Stomach smooth muscle (tissue), 2 donors: ENCODE measurements around the gene CHRNA1.

Experiments
- H3K27ac ChIP-seq: one replicate; pipeline ENCODE4 v1.7.0; 2013; ENCODE audit warnings: mild to moderate bottlenecking, low read length, inconsistent platforms
- H3K27me3 ChIP-seq, 2 donors: one replicate each; pipeline ENCODE4 v1.7.0; 2013; ENCODE audit warnings: low read length in 2 of 2; ENCODE audit not compliant: insufficient read depth in 2 of 2, control insufficient read depth in 1 of 2
- H3K36me3 ChIP-seq, 2 donors: one replicate each; pipeline ENCODE4 v1.7.0; 2013; ENCODE audit warnings: low read length in 2 of 2; ENCODE audit not compliant: control insufficient read depth in 2 of 2, insufficient read depth in 2 of 2
- H3K4me1 ChIP-seq: one replicate; pipeline ENCODE4 v1.7.0; 2013; ENCODE audit warnings: low read length; ENCODE audit not compliant: control insufficient read depth, insufficient read depth
- H3K4me3 ChIP-seq, 2 donors: one replicate each; pipeline ENCODE4 v1.7.0; 2013; ENCODE audit warnings: low read length in 2 of 2
- H3K9ac ChIP-seq, 2 donors: one replicate each; pipeline ENCODE4 v1.7.0; 2013; ENCODE audit warnings: low read length in 2 of 2, mild to moderate bottlenecking in 1 of 2
- H3K9me3 ChIP-seq, 2 donors: one replicate each; pipeline ENCODE4 v1.7.0; 2013; ENCODE audit warnings: low read length in 2 of 2; ENCODE audit not compliant: control insufficient read depth in 2 of 2
- donor health status: healthy.
- donor health status: Pancreatic carcinoma.

CHRNA1 gene

GRCh38 chr2:174792309-174793025 is 28.2 kb upstream of the CHRNA1 start:
- Histone ChIP-seq H3K27ac (no peak overlapping the region), H3K4me3 (no peak overlapping the region), H3K27me3 (no peaks in the 10 kb centered on the region), H3K4me1 (peaks cover 6% of the 10 kb centered on the region), H3K36me3 (no peaks in the 10 kb centered on the region), H3K9me3 (no peaks in the 10 kb centered on the region), H3K9ac (no peak overlapping the region)

- Histone ChIP-seq H3K27ac (no peak overlapping the region), H3K4me3 (no peak overlapping the region), H3K4me1 (peaks cover 7% of the 10 kb centered on the region), H3K9ac (no peak overlapping the region), H3K27me3 (no peaks in the 10 kb centered on the region), H3K36me3 (no peaks in the 10 kb centered on the region), H3K9me3 (no peaks in the 10 kb centered on the region)
Measured at GRCh38 chr2:174791746-174792280, 27.5 kb upstream of the CHRNA1 start.

- Histone ChIP-seq H3K27ac (no peak overlapping the region), H3K4me1 (peaks cover 11% of the 10 kb centered on the region), H3K36me3 (no peaks in the 10 kb centered on the region), H3K4me3 (no peak overlapping the region), H3K27me3 (no peaks in the 10 kb centered on the region), H3K9me3 (no peaks in the 10 kb centered on the region), H3K9ac (no peak overlapping the region)
Measured at GRCh38 chr2:174791020-174791419, 26.7 kb upstream of the CHRNA1 start.

- Histone ChIP-seq H3K4me1 (peaks cover 12% of the 10 kb centered on the region), H3K27ac (no peak overlapping the region), H3K9me3 (no peaks in the 10 kb centered on the region), H3K36me3 (no peaks in the 10 kb centered on the region), H3K27me3 (no peaks in the 10 kb centered on the region), H3K4me3 (no peak overlapping the region), H3K9ac (no peak overlapping the region)
Measured at GRCh38 chr2:174789001-174789400, 24.7 kb upstream of the CHRNA1 start.

- no peaks in the 10 kb centered on the region for H3K27me3 ChIP-seq
- H3K27ac ChIP-seq: no peak overlapping the region
- H3K9ac ChIP-seq: no peak overlapping the region
- H3K36me3 ChIP-seq: no peaks in the 10 kb centered on the region
- H3K4me3 ChIP-seq: no peak overlapping the region
- H3K9me3 ChIP-seq: no peaks in the 10 kb centered on the region
- H3K4me1 ChIP-seq: peaks cover 12% of the 10 kb centered on the region
Measured at GRCh38 chr2:174788291-174788929, 24.1 kb upstream of the CHRNA1 start.

GRCh38 chr2:174787487-174788205 is 23.4 kb upstream of the CHRNA1 start:
- Histone ChIP-seq H3K9me3 (no peaks in the 10 kb centered on the region), H3K27ac (no peak overlapping the region), H3K9ac (peak overlapping the region in 1 of 2 donors; percentile 21), H3K27me3 (no peaks in the 10 kb centered on the region), H3K4me1 (peaks cover 13% of the 10 kb centered on the region), H3K4me3 (no peak overlapping the region), H3K36me3 (no peaks in the 10 kb centered on the region)

- H3K9ac ChIP-seq: no peak overlapping the region
- no peaks in the 10 kb centered on the region for H3K27me3 ChIP-seq
- H3K36me3 ChIP-seq: no peaks in the 10 kb centered on the region
- no peak overlapping the region for H3K4me3 ChIP-seq
- H3K9me3 ChIP-seq: no peaks in the 10 kb centered on the region
- peaks cover 27% of the 10 kb centered on the region for H3K4me1 ChIP-seq
- no peak overlapping the region for H3K27ac ChIP-seq
Measured at GRCh38 chr2:174786066-174786725, 21.9 kb upstream of the CHRNA1 start.

GRCh38 chr2:174785481-174785880 is 21.2 kb upstream of the CHRNA1 start:
- no peak overlapping the region for H3K27ac ChIP-seq
- no peaks in the 10 kb centered on the region for H3K36me3 ChIP-seq
- H3K9ac ChIP-seq: no peak overlapping the region
- no peak overlapping the region for H3K4me3 ChIP-seq
- no peaks in the 10 kb centered on the region for H3K27me3 ChIP-seq
- no peaks in the 10 kb centered on the region for H3K9me3 ChIP-seq
- peaks cover 30% of the 10 kb centered on the region for H3K4me1 ChIP-seq

- Histone ChIP-seq H3K4me1 (peaks cover 30% of the 10 kb centered on the region), H3K9me3 (no peaks in the 10 kb centered on the region), H3K9ac (no peak overlapping the region), H3K4me3 (no peak overlapping the region), H3K27me3 (no peaks in the 10 kb centered on the region), H3K36me3 (no peaks in the 10 kb centered on the region), H3K27ac (no peak overlapping the region)
Measured at GRCh38 chr2:174784909-174785308, 20.6 kb upstream of the CHRNA1 start.

GRCh38 chr2:174784316-174784715 is 20.0 kb upstream of the CHRNA1 start:
- Histone ChIP-seq H3K9me3 (no peaks in the 10 kb centered on the region), H3K27me3 (no peaks in the 10 kb centered on the region), H3K4me3 (no peak overlapping the region), H3K4me1 (peaks cover 30% of the 10 kb centered on the region), H3K36me3 (no peaks in the 10 kb centered on the region), H3K9ac (no peak overlapping the region), H3K27ac (no peak overlapping the region)
